Neural cell (in vitro differentiated cells): ENCODE data around the gene ERBB4.

Experiments used
- POLR2AphosphoS5 ChIP-seq: IDR thresholded peaks from 2 replicates; pipeline ENCODE4 v1.6.1; 2012
- TF ChIP-seq, protein P1 (sequence below): fragments of 450-650 bp; IDR thresholded peaks from 2 replicates; pipeline ENCODE4 v1.5.1; 2014; ENCODE audit warnings: antibody characterized with exemption, mild to moderate bottlenecking, moderate library complexity; ENCODE audit not compliant: poor library complexity, severe bottlenecking

DNA sequence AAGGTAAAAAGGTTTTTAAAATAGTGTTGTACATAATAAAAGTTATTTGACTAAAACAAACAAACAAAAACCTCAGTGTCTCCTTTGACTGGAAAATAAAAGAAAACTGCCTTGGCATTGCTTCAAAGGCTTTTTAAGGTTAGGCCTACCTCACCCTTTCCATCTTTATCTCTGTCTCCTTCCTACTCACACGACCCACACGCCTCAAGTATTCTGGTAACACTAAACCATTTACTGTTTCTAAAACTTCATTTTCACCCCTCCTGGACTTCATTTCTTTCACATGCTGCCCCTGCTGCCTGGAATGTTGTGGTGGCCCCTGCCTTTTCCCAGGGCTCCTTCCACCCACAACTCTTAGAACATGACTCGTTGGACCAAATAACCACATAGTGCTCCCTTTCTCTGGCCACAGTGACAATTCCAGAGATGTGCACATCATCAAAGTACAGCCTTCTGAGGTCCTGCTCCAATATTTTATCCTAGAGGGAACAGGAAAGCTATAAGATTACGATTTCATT lies 54.0 kb downstream of the ERBB4 start:
- no peak for TF ChIP-seq POLR2AphosphoS5
- TF ChIP-seq, protein P1, sequence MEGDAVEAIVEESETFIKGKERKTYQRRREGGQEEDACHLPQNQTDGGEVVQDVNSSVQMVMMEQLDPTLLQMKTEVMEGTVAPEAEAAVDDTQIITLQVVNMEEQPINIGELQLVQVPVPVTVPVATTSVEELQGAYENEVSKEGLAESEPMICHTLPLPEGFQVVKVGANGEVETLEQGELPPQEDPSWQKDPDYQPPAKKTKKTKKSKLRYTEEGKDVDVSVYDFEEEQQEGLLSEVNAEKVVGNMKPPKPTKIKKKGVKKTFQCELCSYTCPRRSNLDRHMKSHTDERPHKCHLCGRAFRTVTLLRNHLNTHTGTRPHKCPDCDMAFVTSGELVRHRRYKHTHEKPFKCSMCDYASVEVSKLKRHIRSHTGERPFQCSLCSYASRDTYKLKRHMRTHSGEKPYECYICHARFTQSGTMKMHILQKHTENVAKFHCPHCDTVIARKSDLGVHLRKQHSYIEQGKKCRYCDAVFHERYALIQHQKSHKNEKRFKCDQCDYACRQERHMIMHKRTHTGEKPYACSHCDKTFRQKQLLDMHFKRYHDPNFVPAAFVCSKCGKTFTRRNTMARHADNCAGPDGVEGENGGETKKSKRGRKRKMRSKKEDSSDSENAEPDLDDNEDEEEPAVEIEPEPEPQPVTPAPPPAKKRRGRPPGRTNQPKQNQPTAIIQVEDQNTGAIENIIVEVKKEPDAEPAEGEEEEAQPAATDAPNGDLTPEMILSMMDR, result no peak
